GM18505 (cell line): ENCODE results near the gene TMEM120B.

ENCODE experiments used
- ATAC-seq: cut with Tn5 transposase; IDR thresholded peaks from one replicate; pipeline ENCODE4 v1.9.1; 2021; ENCODE audit not compliant: unreplicated experiment
- POLR2A ChIP-seq: IDR thresholded peaks from 4 replicates; pipeline ENCODE4 v1.6.1; 2011; ENCODE audit warnings: borderline replicate concordance; ENCODE audit not compliant: insufficient read depth, insufficient read length; ENCODE audit errors: extremely low read depth

The TMEM120B gene

GRCh38 chr12:121767525-121768016 is 55.0 kb downstream of the TMEM120B start:
- no peak for ATAC-seq
- TF ChIP-seq POLR2A, result no peak

- no peak for ATAC-seq
- no peak for TF ChIP-seq POLR2A
Observed at GRCh38 chr12:121769297-121769830, 56.8 kb downstream of the TMEM120B start.

GRCh38 chr12:121769831-121770301 is 57.3 kb downstream of the TMEM120B start:
- no peak for ATAC-seq
- no peak for TF ChIP-seq POLR2A

GRCh38 chr12:121770388-121770787 is 57.8 kb downstream of the TMEM120B start:
- TF ChIP-seq POLR2A, result no peak
- no peak for ATAC-seq

- ATAC-seq, result no peak
- TF ChIP-seq POLR2A, result no peak
Observed at GRCh38 chr12:121770813-121771625, 58.5 kb downstream of the TMEM120B start.

GRCh38 chr12:121773011-121773777 is 60.6 kb downstream of the TMEM120B start:
- no peak for TF ChIP-seq POLR2A
- peak; percentile 66 for ATAC-seq

GRCh38 chr12:121774968-121775474 is 62.5 kb downstream of the TMEM120B start:
- no peak for ATAC-seq
- TF ChIP-seq POLR2A, result no peak

GRCh38 chr12:121775501-121775900 is 62.9 kb downstream of the TMEM120B start:
- TF ChIP-seq POLR2A, result no peak
- no peak for ATAC-seq

- ATAC-seq, result no peak
- no peak for TF ChIP-seq POLR2A
Observed at GRCh38 chr12:121776190-121777098, 63.9 kb downstream of the TMEM120B start.

- TF ChIP-seq POLR2A, result peak; percentile 24
- ATAC-seq, result no peak
Observed at GRCh38 chr12:121778567-121779421, 66.2 kb downstream of the TMEM120B start.

- TF ChIP-seq POLR2A, result no peak
- ATAC-seq, result no peak
Observed at GRCh38 chr12:121779422-121779895, 66.9 kb downstream of the TMEM120B start.
